H1 (cell line): ENCODE results near the gene PARP16. TPM values are rescaled to one million over a fixed set of nuclear protein-coding genes. Genes with fewer than 3 reads are reported as not detected.

Experiments
- CTCF ChIA-PET: fragments of 300-600 bp; sonication (Branson Sonifier 250); formaldehyde crosslinking; loops from one replicate; lab custom pipeline; 2021; ENCODE audit not compliant: partially characterized antibody; lab: Charles Lee
- POLR2A ChIA-PET: fragments of 300-600 bp; sonication (Branson Sonifier 250); formaldehyde crosslinking; loops from one replicate; lab custom pipeline; 2021; ENCODE audit warnings: inconsistent platforms; ENCODE audit not compliant: partially characterized antibody; lab: Charles Lee
- DNase-seq, 2 experiments: peaks; one replicate each; pipeline versions ENCODE4 v3.0.0 to v3.0.0-alpha.2; 2010 to 2022; ENCODE audit warnings: low spot score in 2 of 2, low read depth in 1 of 2, mixed read lengths in 1 of 2
- FAIRE-seq: peaks from 2 replicates; lab custom pipeline; 2011; peaks lifted over from hg19 to GRCh38; lab: Jason Lieb, UNC
- H2AFZ ChIP-seq: 2 replicates; pipeline ENCODE4 v1.8.1; 2012; ENCODE audit warnings: low read length, inconsistent platforms
- H2AK5ac ChIP-seq: 2 replicates; pipeline ENCODE4 v1.6.1; 2013; ENCODE audit warnings: low read depth, low read length
- H2BK120ac ChIP-seq: replicated peaks from 2 replicates; pipeline ENCODE3; 2013; ENCODE audit warnings: low read depth, low read length, inconsistent platforms
- H2BK12ac ChIP-seq: 2 replicates; pipeline ENCODE4 v1.6.1; 2013; ENCODE audit warnings: low read depth, low read length
- H2BK15ac ChIP-seq: 2 replicates; pipeline ENCODE4 v1.6.1; 2013; ENCODE audit warnings: low read length
- H2BK20ac ChIP-seq: 2 replicates; pipeline ENCODE4 v1.6.1; 2013; ENCODE audit warnings: low read length
- H2BK5ac ChIP-seq: 2 replicates; pipeline ENCODE4 v1.6.1; 2013; ENCODE audit warnings: low read depth, low read length
- H3K14ac ChIP-seq: 2 replicates; pipeline ENCODE4 v1.6.1; 2013; ENCODE audit warnings: inconsistent platforms; ENCODE audit not compliant: insufficient read length
- H3K18ac ChIP-seq: 2 replicates; pipeline ENCODE4 v1.6.1; 2013; ENCODE audit warnings: low read length; ENCODE audit errors: extremely low read depth
- H3K23ac ChIP-seq: 2 replicates; pipeline ENCODE4 v1.6.1; 2013; ENCODE audit warnings: inconsistent platforms; ENCODE audit not compliant: insufficient read length
- H3K23me2 ChIP-seq: 2 replicates; pipeline ENCODE4 v1.6.1; 2013; ENCODE audit warnings: low read depth, low read length
- H3K27ac ChIP-seq: 2 replicates; pipeline ENCODE4 v1.6.1; 2011; ENCODE audit warnings: low read depth, low read length, inconsistent platforms
- H3K27me3 ChIP-seq, 4 experiments: replicated peaks in 1 of 4; 1 replicate in 1 of 4; 2 replicates in 3 of 4; pipeline versions ENCODE4 v1.6.1 to v1.8.1; 2011 to 2013; ENCODE audit warnings: low read length in 3 of 4, mild to moderate bottlenecking in 3 of 4, inconsistent platforms in 2 of 4, mixed read lengths in 2 of 4, moderate library complexity in 1 of 4; ENCODE audit not compliant: control insufficient read depth in 3 of 4, insufficient read depth in 3 of 4; ENCODE audit errors: extremely low read depth in 1 of 4
- H3K36me3 ChIP-seq, 4 experiments: 2 replicates each; pipeline versions ENCODE4 v1.6.1 to v1.8.1; 2011 to 2013; ENCODE audit warnings: mild to moderate bottlenecking in 4 of 4, low read length in 3 of 4, moderate library complexity in 2 of 4, control low read depth in 1 of 4, inconsistent platforms in 1 of 4; ENCODE audit not compliant: insufficient read depth in 4 of 4, control insufficient read depth in 2 of 4
- H3K4ac ChIP-seq: replicated peaks from 2 replicates; pipeline ENCODE3; 2013; ENCODE audit warnings: low read length, low read depth, mixed read lengths, inconsistent platforms; ENCODE audit not compliant: insufficient read length
- H3K4me1 ChIP-seq, 4 experiments: replicated peaks in 1 of 4; 1 replicate in 1 of 4; 2 replicates in 3 of 4; pipeline versions ENCODE4 v1.6.1 to v1.8.1; 2011 to 2013; ENCODE audit warnings: low read length in 3 of 4, inconsistent platforms in 2 of 4, mixed read lengths in 1 of 4; ENCODE audit not compliant: insufficient read depth in 4 of 4, control insufficient read depth in 3 of 4
- H3K4me2 ChIP-seq, 2 experiments: 2 replicates each; pipeline versions ENCODE4 v1.6.1 to v1.8.1; 2011 to 2013; ENCODE audit warnings: low read depth in 2 of 2, low read length in 2 of 2, control low read depth in 1 of 2, inconsistent platforms in 1 of 2, mild to moderate bottlenecking in 1 of 2; ENCODE audit not compliant: insufficient read depth in 1 of 2
- H3K4me3 ChIP-seq, 4 experiments: fragments of 200-600, 300-600 bp in 1 of 4; sonication (generic), shearing (Covaris generic), sonication (Bioruptor Twin) in 1 of 4; 2 replicates each; pipeline versions ENCODE4 v1.5.1 to v1.8.1; 2011 to 2016; ENCODE audit warnings: low read length in 4 of 4, low read depth in 3 of 4, control low read depth in 2 of 4, inconsistent platforms in 2 of 4, mild to moderate bottlenecking in 2 of 4, mixed read lengths in 1 of 4, moderate library complexity in 1 of 4; ENCODE audit not compliant: insufficient read depth in 2 of 4; ENCODE audit errors: extremely low read depth in 1 of 4
- H3K56ac ChIP-seq: replicated peaks from 2 replicates; pipeline ENCODE3; 2013; ENCODE audit warnings: low read depth, mild to moderate bottlenecking, mixed read lengths, low read length, inconsistent platforms; ENCODE audit not compliant: insufficient read length
- H3K79me1 ChIP-seq: 2 replicates; pipeline ENCODE4 v1.6.1; 2013; ENCODE audit warnings: low read depth, low read length, control low read depth
- H3K79me2 ChIP-seq, 2 experiments: 2 replicates each; pipeline versions ENCODE4 v1.6.1 to v1.8.1; 2012 to 2013; ENCODE audit warnings: low read length in 2 of 2, mild to moderate bottlenecking in 2 of 2, inconsistent platforms in 1 of 2; ENCODE audit not compliant: insufficient read depth in 2 of 2, control insufficient read depth in 1 of 2
- H3K9ac ChIP-seq, 4 experiments: replicated peaks in 1 of 4; 1 replicate in 1 of 4; 2 replicates in 3 of 4; pipeline versions ENCODE4 v1.6.1 to v1.8.1; 2011 to 2013; ENCODE audit warnings: low read depth in 3 of 4, low read length in 3 of 4, control low read depth in 2 of 4, mild to moderate bottlenecking in 2 of 4, moderate library complexity in 2 of 4, inconsistent platforms in 1 of 4; ENCODE audit errors: extremely low read depth in 1 of 4
- H3K9me3 ChIP-seq, 2 experiments: 2 replicates each; pipeline versions ENCODE4 v1.6.1 to v1.8.1; 2012 to 2013; ENCODE audit warnings: mild to moderate bottlenecking in 2 of 2, moderate library complexity in 2 of 2, control low read depth in 1 of 2, inconsistent platforms in 1 of 2, low read depth in 1 of 2, low read length in 1 of 2, mixed read lengths in 1 of 2; ENCODE audit not compliant: insufficient read depth in 2 of 2
- H4K20me1 ChIP-seq, 2 experiments: replicated peaks in 1 of 2; 2 replicates each; pipeline versions ENCODE3 to v1.8.1; 2011 to 2013; ENCODE audit warnings: inconsistent platforms in 2 of 2, low read length in 2 of 2, mild to moderate bottlenecking in 1 of 2; ENCODE audit not compliant: insufficient read depth in 2 of 2, control insufficient read depth in 1 of 2
- H4K5ac ChIP-seq: 2 replicates; pipeline ENCODE4 v1.6.1; 2013; ENCODE audit warnings: low read length, low read depth, mixed read lengths, inconsistent platforms; ENCODE audit not compliant: insufficient read length
- H4K8ac ChIP-seq: 2 replicates; pipeline ENCODE4 v1.8.0; 2013; ENCODE audit warnings: mild to moderate bottlenecking, moderate library complexity, low read length, inconsistent platforms; ENCODE audit not compliant: insufficient read depth; ENCODE audit errors: extremely low read depth
- H4K91ac ChIP-seq: replicated peaks from 2 replicates; pipeline ENCODE3; 2013; ENCODE audit warnings: low read length, mixed read lengths, inconsistent platforms; ENCODE audit not compliant: insufficient read length
- CBX5 ChIP-seq: fragments of 300-800, 300-1000 bp; sonication (generic); IDR thresholded peaks from 2 replicates; pipeline ENCODE4 v1.7.1; 2016; ENCODE audit warnings: antibody characterized with exemption, low read length, low read depth
- CREB1 ChIP-seq: IDR thresholded peaks from 2 replicates; pipeline ENCODE4 v1.6.1; 2012; ENCODE audit warnings: inconsistent platforms
- GABPA ChIP-seq: IDR thresholded peaks from 2 replicates; pipeline ENCODE4 v1.6.1; 2011; ENCODE audit warnings: mild to moderate bottlenecking, low read length, moderate library complexity, borderline replicate concordance; ENCODE audit not compliant: insufficient read depth
- WGBS, 2 experiments: shearing (Covaris generic) in 1 of 2; methylation state at CpG; one replicate each; pipeline versions ENCODE4 v1.1.6 to v1.1.7; 2013 to 2015; ENCODE audit warnings: low lambda C conversion rate in 2 of 2, mixed read lengths in 2 of 2, inconsistent platforms in 1 of 2, low coverage in 1 of 2, missing lambda C conversion rate in 1 of 2; ENCODE audit not compliant: insufficient replicate concordance in 2 of 2, insufficient coverage in 1 of 2, insufficient read length in 1 of 2; ENCODE audit errors: extremely low coverage in 1 of 2, missing lambda C conversion rate in 1 of 2; 5-methylcytosine and 5-hydroxymethylcytosine counted together
- polyA plus RNA-seq, 7 experiments: library from polyadenylated mRNA; depleted of rRNA in 3 of 7; stranded (reverse) in 5 of 7; unstranded in 2 of 7; fragments of >200 nt in 5 of 7; fragments of 200-250 nt in 2 of 7; gene quantifications; 1 replicate in 5 of 7; 2 replicates in 1 of 7; 4 replicates in 1 of 7; pipeline versions ENCODE4 v1.2.1 to v1.2.3, GENCODE V29; 2011 to 2013; ENCODE audit warnings: missing spikeins in 2 of 7, mixed read lengths in 2 of 7
- total RNA-seq: library from RNA; stranded (reverse); fragmentation: NEBNext Ultra II Directional; extraction: Animal tissue kit (Norgen Biotek cat#: 25700); gene quantifications from 2 replicates; pipeline ENCODE4 v1.2.1, GENCODE V29; 2021
- TF ChIP-seq, protein P1 (sequence below): IDR thresholded peaks from 2 replicates; pipeline ENCODE4 v1.6.1; 2012; ENCODE audit warnings: inconsistent platforms

Gene PARP16
- total and polyA plus RNA-seq, 2 of the 8 experiments (the other 6 are each of a cell fraction or from before 2014, with no cell fraction given) = 3.7 to 5.0 TPM

DNA sequence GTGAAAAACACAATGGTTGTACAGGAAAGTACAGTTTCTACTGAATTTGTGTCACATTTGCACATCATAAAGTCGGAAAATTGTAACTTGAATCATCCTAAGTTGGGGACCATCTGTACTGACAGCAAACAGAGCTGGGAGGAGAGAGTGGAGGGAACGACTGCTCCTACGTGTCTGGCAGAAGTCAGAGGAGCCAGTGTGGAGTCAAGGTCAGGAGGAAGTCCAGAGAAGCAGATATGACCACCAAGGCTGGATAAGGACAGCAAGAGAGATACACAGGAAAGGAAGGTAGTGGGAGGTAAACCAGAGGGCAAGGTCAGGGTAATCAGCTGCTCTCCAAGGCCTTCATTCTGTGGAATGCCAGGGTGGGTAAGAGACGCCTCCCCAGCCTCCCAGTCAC is 72.7 kb downstream of the PARP16 start:
- H2AFZ ChIP-seq = no peak overlapping the region
- no peaks in the 10 kb centered on the region for H4K20me1 ChIP-seq
- DNase-seq (no peak), FAIRE-seq (no peak)
- no peak overlapping the region for H3K4me2 ChIP-seq
- 82% methylated on average over 4 of the region's 4 CpGs; no CpG with 5 or more reads in 1 of the 2 experiments for WGBS, 2 experiments
- H3K23me2 ChIP-seq = no peaks in the 10 kb centered on the region
- CTCF ChIA-PET = interaction anchor here (1.1 to 4.1 kb wide), 5 partner anchors 11 to 91 kb away, joined by 4 to 20 read pairs (median 4); partner anchors contain the start of gene RNU5B-1
- POLR2A ChIA-PET = interaction anchor here (0.7 kb wide), 1 partner anchor 59 kb away, joined by 3 read pairs; no protein-coding TSS in a partner anchor
- no peaks in the 10 kb centered on the region for H3K79me2 ChIP-seq
- no peak overlapping the region for H3K27ac ChIP-seq
- H3K79me1 ChIP-seq = no peaks in the 10 kb centered on the region
- H3K56ac ChIP-seq = no peak overlapping the region
- no peak overlapping the region for H4K5ac ChIP-seq
- H4K91ac ChIP-seq = no peak overlapping the region
- no peak overlapping the region for H4K8ac ChIP-seq
- H3K14ac ChIP-seq = no peak overlapping the region
- H3K4me3 ChIP-seq = no peak overlapping the region
- no peak overlapping the region; a peak in 1 of 7 replicates for H3K9ac ChIP-seq
- peaks cover 0 to 4% (median 0%) of the 10 kb centered on the region in 4 experiments; a peak in 3 of 7 replicates for H3K4me1 ChIP-seq
- no peak overlapping the region for H2BK12ac ChIP-seq
- no peaks in the 10 kb centered on the region for H3K36me3 ChIP-seq
- H2BK15ac ChIP-seq = no peak overlapping the region
- no peaks in the 10 kb centered on the region; a peak in 1 of 7 replicates for H3K27me3 ChIP-seq
- H2BK5ac ChIP-seq = no peak overlapping the region
- H3K4ac ChIP-seq = no peak overlapping the region
- no peak overlapping the region for H3K18ac ChIP-seq
- no peaks in the 10 kb centered on the region for H3K9me3 ChIP-seq
- H3K23ac ChIP-seq = no peak overlapping the region
- no peak overlapping the region for H2BK20ac ChIP-seq
- no peak overlapping the region for H2AK5ac ChIP-seq
- H2BK120ac ChIP-seq = no peak overlapping the region
- no peak for TF ChIP-seq CBX5
- no peak for TF ChIP-seq CREB1
- TF ChIP-seq, protein P1, sequence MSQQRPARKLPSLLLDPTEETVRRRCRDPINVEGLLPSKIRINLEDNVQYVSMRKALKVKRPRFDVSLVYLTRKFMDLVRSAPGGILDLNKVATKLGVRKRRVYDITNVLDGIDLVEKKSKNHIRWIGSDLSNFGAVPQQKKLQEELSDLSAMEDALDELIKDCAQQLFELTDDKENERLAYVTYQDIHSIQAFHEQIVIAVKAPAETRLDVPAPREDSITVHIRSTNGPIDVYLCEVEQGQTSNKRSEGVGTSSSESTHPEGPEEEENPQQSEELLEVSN = no peak
- no peak for TF ChIP-seq GABPA
